Transverse colon (tissue), 4 donors: ENCODE data around the gene INA. TPM values are rescaled to one million over a fixed set of nuclear protein-coding genes. Genes with fewer than 3 reads are reported as not detected.

Experiments
- DNase-seq: peaks from one replicate; pipeline ENCODE4 v3.0.0-alpha.2; 2019
- H3K27ac ChIP-seq, 4 donors: fragments of 200-600 bp; sonication (generic); 2 replicates each; pipeline ENCODE4 v1.5.1; 2016 to 2018; ENCODE audit warnings: inconsistent platforms in 4 of 4
- H3K27me3 ChIP-seq: fragments of 200-600 bp; sonication (generic); 2 replicates; pipeline ENCODE4 v1.5.1; 2017; ENCODE audit warnings: inconsistent platforms
- H3K36me3 ChIP-seq, 4 donors: fragments of 200-600 bp; sonication (generic); 2 replicates each; pipeline ENCODE4 v1.5.1; 2017 to 2019; ENCODE audit warnings: inconsistent platforms in 4 of 4
- H3K4me1 ChIP-seq, 4 donors: fragments of 200-600 bp; sonication (generic); 2 replicates each; pipeline ENCODE4 v1.5.1; 2017 to 2020; ENCODE audit warnings: inconsistent platforms in 4 of 4
- H3K4me3 ChIP-seq, 4 donors: fragments of 200-600 bp; sonication (generic); 1 replicate in 1 of 4; 2 replicates in 3 of 4; pipeline versions ENCODE4 v1.5.1 to v1.6.1; 2017 to 2019; ENCODE audit warnings: inconsistent platforms in 4 of 4
- H3K9me3 ChIP-seq, 2 donors: fragments of 200-600 bp; sonication (generic); 2 replicates each; pipeline ENCODE4 v1.5.1; 2017 to 2019; ENCODE audit warnings: inconsistent platforms in 2 of 2
- CTCF ChIP-seq, 5 experiments: fragments of 200-600 bp in 3 of 5; fragments of 450-650 bp in 2 of 5; sonication (generic) in 3 of 5; IDR thresholded peaks; 1 replicate in 2 of 5; 2 replicates in 3 of 5; pipeline ENCODE4 v1.5.1; 2016 to 2017; ENCODE audit warnings: antibody characterized with exemption in 5 of 5, inconsistent platforms in 3 of 5, mild to moderate bottlenecking in 2 of 5, moderate library complexity in 1 of 5
- EP300 ChIP-seq: sonication (generic); formaldehyde crosslinking; IDR thresholded peaks from one replicate; pipeline ENCODE4 v1.6.1; 2017; ENCODE audit warnings: antibody characterized with exemption, low read depth
- POLR2A ChIP-seq: fragments of 450-650 bp; IDR thresholded peaks from one replicate; pipeline ENCODE4 v1.6.1; 2016; ENCODE audit warnings: antibody characterized with exemption, mild to moderate bottlenecking, moderate library complexity
- POLR2AphosphoS5 ChIP-seq, 3 donors: sonication (generic); formaldehyde crosslinking; IDR thresholded peaks; one replicate each; pipeline ENCODE4 v1.6.1; 2016; ENCODE audit warnings: antibody characterized with exemption in 3 of 3
- whole genome bisulfite sequencing, 2 donors: methylation state at CpG; one replicate each; pipeline ENCODE4 v1.1.5; 2018; ENCODE audit warnings: low coverage in 1 of 2; 5-methylcytosine and 5-hydroxymethylcytosine counted together
- in situ Hi-C, 4 donors: fragments of 200-750 bp; cut with MboI; loops; one replicate each; pipeline versions ENCODE4 v1.15.0 to v1.15.1; 2017; ENCODE audit warnings: low sequenced_read_pairs in 3 of 4, low pct_ligation_motif_present in 1 of 4, low pct_unique_long_range_greater_than_20kb in 1 of 4
- intact Hi-C: fragments of 100-400 bp; cut with DNase I; formaldehyde crosslinking; loops from one replicate; pipeline ENCODE4 v1.15.1; 2023; ENCODE audit warnings: low total_unique reads
- total RNA-seq, 4 donors: library from RNA; depleted of rRNA; stranded (reverse); fragments of >200 nt; gene quantifications; one replicate each; pipeline ENCODE4 v1.1.0, GENCODE V29; 2016

The INA gene
- total RNA-seq, 4 donors from 2014 or later, result 0.60 to 1.1 (median 0.95) TPM

- intact Hi-C loops, result no loop called here
- WGBS, 2 donors, result 20 to 34% methylated on average over 4 to 21 of the region's 21 CpGs
- H3K27me3 ChIP-seq, result peaks cover 66% of the 10 kb centered on the region
Observed at GRCh38 chr10:103276251-103276895, 565 bp upstream of the INA start.

GRCh38 chr10:103277713-103278536, 987 bp downstream of the INA start:
- peak overlapping the region in 2 of 4 donors; percentile 24 to 43 for H3K4me3 ChIP-seq

More at GRCh38 chr10:103276251-103276895, 565 bp upstream of the INA start:
- no peak for DNase-seq
- peaks cover 0 to 18% (median 12%) of the 10 kb centered on the region in 4 donors for H3K4me1 ChIP-seq
- H3K36me3 ChIP-seq, result no peaks in the 10 kb centered on the region
- peak overlapping the region in 2 of 4 donors; percentile 24 to 43 for H3K4me3 ChIP-seq
- no peak overlapping the region for H3K27ac ChIP-seq
- H3K9me3 ChIP-seq, result no peaks in the 10 kb centered on the region
- TF ChIP-seq POLR2A (no peak), CTCF (IDR thresholded peaks at IDR 0.05) (no peak), EP300 (no peak), POLR2AphosphoS5 (IDR thresholded peaks at IDR 0.05) (no peak)
- in situ Hi-C loops, result no loop called here

GRCh38 chr10:103278537-103278823, 1.5 kb downstream of the INA start:
- no peak for TF ChIP-seq CTCF (IDR thresholded peaks at IDR 0.05)
- no peak for TF ChIP-seq POLR2AphosphoS5 (IDR thresholded peaks at IDR 0.05)
- no peak for TF ChIP-seq EP300
- TF ChIP-seq POLR2A, result no peak
- no peaks in the 10 kb centered on the region for H3K9me3 ChIP-seq
- H3K27me3 ChIP-seq, result peaks cover 84% of the 10 kb centered on the region
- 54 to 83% methylated on average over 2 to 12 of the region's 12 CpGs for WGBS, 2 donors
- intact Hi-C loops (no loop called here), in situ Hi-C loops (no loop called here)
- DNase-seq, result no peak
- H3K4me3 ChIP-seq, result no peak overlapping the region
- no peak overlapping the region for H3K27ac ChIP-seq
- peaks cover 0 to 16% (median 12%) of the 10 kb centered on the region in 4 donors for H3K4me1 ChIP-seq
- H3K36me3 ChIP-seq, result no peaks in the 10 kb centered on the region

More at GRCh38 chr10:103277713-103278536, 987 bp downstream of the INA start:
- no peak for DNase-seq
- TF ChIP-seq CTCF (IDR thresholded peaks at IDR 0.05) (no peak), EP300 (no peak), POLR2A (no peak), POLR2AphosphoS5 (IDR thresholded peaks at IDR 0.05) (no peak)
- Histone ChIP-seq H3K9me3 (no peaks in the 10 kb centered on the region), H3K27ac (no peak overlapping the region), H3K4me1 (peaks cover 0 to 18% (median 12%) of the 10 kb centered on the region in 4 donors), H3K36me3 (no peaks in the 10 kb centered on the region), H3K27me3 (peaks cover 80% of the 10 kb centered on the region)
- in situ Hi-C loops (no loop called here), intact Hi-C loops (no loop called here)
- WGBS, 2 donors, result 24% methylated on average over 67 of the region's 76 CpGs; no CpG with 5 or more reads in 1 of the 2 donors

- peak; percentile 36 for DNase-seq
- in situ Hi-C loops (no loop called here), intact Hi-C loops (no loop called here)
- Histone ChIP-seq H3K4me3 (no peak overlapping the region), H3K27ac (no peak overlapping the region), H3K27me3 (peaks cover 84% of the 10 kb centered on the region), H3K4me1 (peaks cover 0 to 16% (median 12%) of the 10 kb centered on the region in 4 donors), H3K36me3 (no peaks in the 10 kb centered on the region), H3K9me3 (no peaks in the 10 kb centered on the region)
- TF ChIP-seq CTCF (IDR thresholded peaks at IDR 0.05) (no peak), POLR2A (no peak), POLR2AphosphoS5 (IDR thresholded peaks at IDR 0.05) (no peak), EP300 (no peak)
- 9% methylated on average over 11 of the region's 11 CpGs; no CpG with 5 or more reads in 1 of the 2 donors for WGBS, 2 donors
Observed at GRCh38 chr10:103278862-103279298, 1.9 kb downstream of the INA start.
